ENCODE results near the gene PTP4A2. TPM values are rescaled to one million over a fixed set of nuclear protein-coding genes. Genes with fewer than 3 reads are reported as not detected.

PTP4A2 gene
- total RNA-seq, 2 donors from 2014 or later, result 133 to 196 TPM

DNA sequence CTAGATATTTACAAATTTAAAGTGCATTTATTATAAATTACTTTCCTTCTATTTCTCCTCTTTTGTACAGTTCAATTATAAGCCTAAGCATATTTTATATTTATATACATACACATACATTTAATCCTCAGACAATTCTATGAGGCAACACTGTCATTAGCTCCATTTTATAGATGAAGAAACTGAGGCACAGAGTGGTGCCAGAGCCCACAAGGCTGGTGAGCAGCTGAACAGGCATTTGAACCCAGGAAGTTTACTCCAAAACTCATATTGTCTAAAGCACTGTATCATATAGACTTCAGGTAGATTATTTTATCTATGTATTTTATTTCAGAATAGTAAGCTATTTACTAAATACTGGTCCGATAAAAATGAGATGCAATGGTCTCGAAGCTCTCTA lies 52.3 kb downstream of the PTP4A2 start:
- DNase-seq (ENCODE audit: low spot score), result no peak
- Histone ChIP-seq H3K4me3 (no peak overlapping the region), H3K27ac (no peak overlapping the region), H3K27me3 (replicated peaks; ENCODE audit: insufficient read depth) (no peaks in the 10 kb centered on the region), H3K4me1 (replicated peaks) (no peaks in the 10 kb centered on the region), H3K9me3 (no peaks in the 10 kb centered on the region), H3K36me3 (no peaks in the 10 kb centered on the region)
- intact Hi-C loops (cut with DNase I), result no loop called here
- no peak for TF ChIP-seq POLR2AphosphoS5 (IDR thresholded peaks at IDR 0.05)
- TF ChIP-seq POLR2A (IDR thresholded peaks at IDR 0.05), result no peak
- TF ChIP-seq, protein P1, sequence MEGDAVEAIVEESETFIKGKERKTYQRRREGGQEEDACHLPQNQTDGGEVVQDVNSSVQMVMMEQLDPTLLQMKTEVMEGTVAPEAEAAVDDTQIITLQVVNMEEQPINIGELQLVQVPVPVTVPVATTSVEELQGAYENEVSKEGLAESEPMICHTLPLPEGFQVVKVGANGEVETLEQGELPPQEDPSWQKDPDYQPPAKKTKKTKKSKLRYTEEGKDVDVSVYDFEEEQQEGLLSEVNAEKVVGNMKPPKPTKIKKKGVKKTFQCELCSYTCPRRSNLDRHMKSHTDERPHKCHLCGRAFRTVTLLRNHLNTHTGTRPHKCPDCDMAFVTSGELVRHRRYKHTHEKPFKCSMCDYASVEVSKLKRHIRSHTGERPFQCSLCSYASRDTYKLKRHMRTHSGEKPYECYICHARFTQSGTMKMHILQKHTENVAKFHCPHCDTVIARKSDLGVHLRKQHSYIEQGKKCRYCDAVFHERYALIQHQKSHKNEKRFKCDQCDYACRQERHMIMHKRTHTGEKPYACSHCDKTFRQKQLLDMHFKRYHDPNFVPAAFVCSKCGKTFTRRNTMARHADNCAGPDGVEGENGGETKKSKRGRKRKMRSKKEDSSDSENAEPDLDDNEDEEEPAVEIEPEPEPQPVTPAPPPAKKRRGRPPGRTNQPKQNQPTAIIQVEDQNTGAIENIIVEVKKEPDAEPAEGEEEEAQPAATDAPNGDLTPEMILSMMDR (IDR thresholded peaks at IDR 0.05), result no peak
- 94% methylated on average over 2 of the region's 2 CpGs for WGBS

DNA sequence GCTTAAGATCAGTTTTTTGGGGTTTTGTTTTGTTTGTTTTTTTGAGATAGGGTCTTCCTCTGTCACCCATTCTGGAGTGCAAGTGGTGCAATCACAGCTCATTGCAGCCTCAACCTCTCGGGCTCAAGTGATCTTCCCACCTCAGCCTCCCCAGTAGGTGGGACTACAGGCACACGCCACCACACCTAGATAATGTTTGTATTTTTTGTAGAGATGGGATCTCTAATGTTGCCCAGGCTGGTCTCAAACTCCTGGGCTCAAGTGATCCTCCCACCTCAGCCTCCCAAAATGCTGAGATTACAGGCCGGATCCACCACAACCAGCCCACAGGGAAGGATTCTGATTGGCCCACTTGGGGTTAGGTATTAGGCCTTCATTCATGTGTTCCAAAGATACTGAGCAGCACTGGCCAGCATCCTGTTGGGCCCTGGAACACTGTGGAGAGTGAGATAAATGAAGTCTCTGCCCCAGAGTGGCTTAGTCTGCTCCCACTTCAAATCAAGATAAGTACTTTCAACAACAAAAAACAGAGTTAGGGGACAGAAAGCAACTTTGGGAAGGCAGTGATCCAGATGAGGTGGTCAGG lies 54.7 kb downstream of the PTP4A2 start:
- intact Hi-C loops (cut with DNase I), result no loop called here
- TF ChIP-seq, protein P1 (IDR thresholded peaks at IDR 0.05), result no peak
- TF ChIP-seq POLR2A (IDR thresholded peaks at IDR 0.05), result no peak
- TF ChIP-seq POLR2AphosphoS5 (IDR thresholded peaks at IDR 0.05), result no peak
- H3K4me1 ChIP-seq (replicated peaks), result no peaks in the 10 kb centered on the region
- 98% methylated on average over 3 of the region's 3 CpGs for WGBS
- no peaks in the 10 kb centered on the region for H3K9me3 ChIP-seq
- no peak overlapping the region for H3K27ac ChIP-seq
- H3K27me3 ChIP-seq (replicated peaks; ENCODE audit: insufficient read depth), result no peaks in the 10 kb centered on the region
- no peak for DNase-seq (ENCODE audit: low spot score)
- H3K36me3 ChIP-seq, result no peaks in the 10 kb centered on the region
- no peak overlapping the region for H3K4me3 ChIP-seq

DNA sequence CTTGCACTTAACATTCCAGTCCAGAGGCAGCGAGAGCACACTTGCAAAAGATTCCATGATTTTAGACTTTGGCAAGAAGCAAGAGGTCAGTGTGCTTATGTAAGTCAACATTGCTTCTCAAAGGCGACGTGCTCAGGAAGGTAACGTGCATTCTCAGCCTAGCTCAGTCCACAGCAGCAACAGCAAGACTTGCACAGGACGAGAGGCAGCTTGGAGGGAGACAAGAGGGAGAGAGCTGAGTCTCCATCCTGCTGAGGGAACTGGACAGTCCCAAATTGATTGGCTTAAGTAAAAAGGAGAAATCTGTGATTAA lies 56.5 kb downstream of the PTP4A2 start:
- DNase-seq (ENCODE audit: low spot score), result no peak
- H3K27ac ChIP-seq, result no peak overlapping the region
- no peaks in the 10 kb centered on the region for H3K36me3 ChIP-seq
- H3K4me3 ChIP-seq, result no peak overlapping the region
- 23% methylated on average over 5 of the region's 5 CpGs for WGBS
- no peaks in the 10 kb centered on the region for H3K27me3 ChIP-seq (replicated peaks; ENCODE audit: insufficient read depth)
- no peaks in the 10 kb centered on the region for H3K9me3 ChIP-seq
- TF ChIP-seq, protein P1 (IDR thresholded peaks at IDR 0.05), result no peak
- no peak for TF ChIP-seq POLR2A (IDR thresholded peaks at IDR 0.05)
- no peak for TF ChIP-seq POLR2AphosphoS5 (IDR thresholded peaks at IDR 0.05)
- intact Hi-C loops (cut with DNase I), result no loop called here
- H3K4me1 ChIP-seq (replicated peaks), result no peaks in the 10 kb centered on the region

DNA sequence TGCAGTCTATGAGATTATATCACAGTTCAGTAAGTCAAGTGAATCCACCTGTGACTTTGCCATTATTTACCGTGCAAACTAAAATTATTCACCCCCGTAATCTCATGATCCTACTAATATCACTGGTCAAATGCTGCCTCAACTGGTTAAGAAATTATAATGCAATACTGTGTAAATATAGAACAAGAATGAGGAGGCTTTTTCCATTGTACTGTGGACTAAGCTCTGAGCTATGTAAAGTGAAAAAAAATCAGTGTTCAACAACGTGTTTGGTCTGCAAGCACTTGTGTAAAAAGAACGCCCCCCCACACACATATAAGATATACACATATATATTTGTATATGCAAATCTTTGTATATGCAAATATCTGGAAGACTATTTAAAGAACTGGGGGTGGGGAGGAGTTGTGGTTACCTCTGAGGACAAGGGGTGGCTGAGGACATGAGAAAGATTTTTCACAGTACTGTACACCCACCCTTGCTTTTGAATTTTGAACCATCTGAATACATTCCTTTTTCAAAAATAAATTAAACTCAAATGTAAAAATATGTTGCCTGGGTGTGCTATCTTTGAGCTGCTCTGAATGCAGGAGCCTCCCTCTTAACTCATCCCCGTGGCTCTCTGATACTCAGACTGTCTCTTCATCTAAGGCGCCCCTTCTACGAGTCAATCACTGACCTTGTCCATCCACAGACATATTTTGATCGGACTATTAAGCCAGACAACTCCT lies 57.0 kb downstream of the PTP4A2 start:
- H3K4me3 ChIP-seq, result no peak overlapping the region
- H3K27me3 ChIP-seq (replicated peaks; ENCODE audit: insufficient read depth), result no peaks in the 10 kb centered on the region
- no peaks in the 10 kb centered on the region for H3K4me1 ChIP-seq (replicated peaks)
- DNase-seq (ENCODE audit: low spot score), result no peak
- intact Hi-C loops (cut with DNase I), result no loop called here
- no peaks in the 10 kb centered on the region for H3K9me3 ChIP-seq
- TF ChIP-seq, protein P1 (IDR thresholded peaks at IDR 0.05), result no peak
- TF ChIP-seq POLR2AphosphoS5 (IDR thresholded peaks at IDR 0.05) (no peak), POLR2A (IDR thresholded peaks at IDR 0.05) (no peak)
- 46% methylated on average over 8 of the region's 8 CpGs for WGBS
- H3K27ac ChIP-seq, result no peak overlapping the region
- no peaks in the 10 kb centered on the region for H3K36me3 ChIP-seq
